ENCODE data around the gene NACC2.
"Not testable (repeated sequence)": the region's sequence is repeated elsewhere in the genome, so short reads cannot be mapped to it uniquely, and the experiment has no call there.

Gene NACC2

DNA sequence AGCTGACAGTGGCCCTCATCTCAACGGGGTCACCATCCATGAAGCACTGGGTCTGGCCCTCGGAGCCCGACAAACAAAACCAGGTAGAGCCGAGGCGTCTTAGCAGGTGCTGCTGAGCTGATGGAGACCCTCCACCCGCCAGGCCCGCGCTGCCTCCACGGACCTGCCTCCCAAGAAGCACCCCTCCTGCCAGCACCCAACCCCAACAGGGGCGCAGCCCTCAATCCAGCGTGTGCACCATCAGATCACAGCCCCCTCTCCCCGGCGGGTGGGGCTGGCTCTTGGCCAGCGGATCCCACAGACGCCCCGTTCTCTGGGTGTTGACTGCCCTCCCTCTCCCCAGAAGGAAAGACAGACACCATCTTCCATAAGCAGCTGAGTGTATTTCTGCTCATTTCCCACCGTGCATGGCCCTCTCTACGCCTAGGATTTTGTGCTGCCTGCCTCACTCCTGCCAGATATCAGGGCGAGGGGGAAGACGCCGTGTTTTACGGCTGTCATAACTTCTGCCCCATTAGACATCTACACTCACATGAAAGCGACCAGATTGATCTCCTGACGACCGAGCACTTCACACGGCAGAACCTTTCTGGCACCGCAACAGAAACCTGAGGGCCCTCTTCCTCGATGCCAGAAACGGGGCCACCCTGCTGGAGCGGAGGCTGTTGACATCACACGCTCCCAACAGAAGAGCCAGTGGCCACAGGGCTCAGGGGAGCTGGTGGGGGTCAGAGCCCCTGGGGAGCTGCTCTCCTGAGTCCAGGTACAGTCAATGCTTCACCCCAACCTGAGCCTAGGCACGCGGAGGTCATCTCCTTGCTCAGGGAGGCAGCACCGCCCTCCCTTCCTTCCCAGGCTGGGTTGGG lies 12.4 kb downstream of the NACC2 start:
- H3K27ac ChIP-seq = no peak overlapping the region
- no peak for DNase-seq (ENCODE audit: low read depth, low spot score)

- H3K27ac ChIP-seq = no peak overlapping the region
- DNase-seq (ENCODE audit: low read depth, low spot score) = no peak
These were observed 13.1 kb downstream of the NACC2 start for GRCh38 chr9:136081826-136082495.

- no peak overlapping the region for H3K27ac ChIP-seq
- no peak for DNase-seq (ENCODE audit: low read depth, low spot score)
These were observed 13.8 kb downstream of the NACC2 start for GRCh38 chr9:136081113-136081825.

DNA sequence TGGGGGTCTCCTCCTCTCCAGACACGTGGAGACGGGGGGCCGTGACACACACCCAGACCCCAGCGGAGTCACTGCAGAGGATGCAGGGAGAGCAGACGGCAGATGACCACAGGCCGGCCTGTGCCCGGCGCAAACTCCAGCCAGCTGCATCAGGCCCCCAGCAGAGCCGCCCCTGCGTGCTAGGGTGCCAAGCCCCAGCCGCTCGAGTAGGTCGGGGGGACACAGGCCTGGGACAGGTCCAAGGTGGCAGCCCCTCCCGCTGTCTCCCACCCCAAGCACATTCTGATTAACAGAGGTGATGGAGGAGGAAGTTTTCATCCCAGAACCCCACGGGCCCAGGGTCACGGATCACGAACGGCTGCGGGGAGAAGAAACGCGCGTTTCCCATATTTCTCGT lies 14.4 kb downstream of the NACC2 start:
- H3K27ac ChIP-seq = no peak overlapping the region
- no peak for DNase-seq (ENCODE audit: low read depth, low spot score)

DNA sequence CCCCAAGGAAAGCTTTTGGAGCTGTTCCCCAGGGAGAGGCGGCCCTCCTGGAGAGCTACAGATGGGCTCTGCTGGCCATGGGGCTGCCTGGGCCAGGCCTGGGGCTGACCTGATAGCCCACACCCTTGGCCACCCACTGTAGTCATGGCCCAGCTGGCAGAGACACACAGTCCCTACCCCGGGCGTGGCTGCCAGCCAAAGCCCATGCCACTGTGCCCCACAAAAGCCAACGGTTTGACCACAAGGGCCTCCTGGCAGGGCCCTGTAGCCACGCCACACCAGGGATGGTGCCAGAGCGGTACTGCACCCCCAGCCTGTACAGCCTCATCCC lies 15.2 kb downstream of the NACC2 start:
- H3K27ac ChIP-seq = no peak overlapping the region
- DNase-seq (ENCODE audit: low read depth, low spot score) = no peak

DNA sequence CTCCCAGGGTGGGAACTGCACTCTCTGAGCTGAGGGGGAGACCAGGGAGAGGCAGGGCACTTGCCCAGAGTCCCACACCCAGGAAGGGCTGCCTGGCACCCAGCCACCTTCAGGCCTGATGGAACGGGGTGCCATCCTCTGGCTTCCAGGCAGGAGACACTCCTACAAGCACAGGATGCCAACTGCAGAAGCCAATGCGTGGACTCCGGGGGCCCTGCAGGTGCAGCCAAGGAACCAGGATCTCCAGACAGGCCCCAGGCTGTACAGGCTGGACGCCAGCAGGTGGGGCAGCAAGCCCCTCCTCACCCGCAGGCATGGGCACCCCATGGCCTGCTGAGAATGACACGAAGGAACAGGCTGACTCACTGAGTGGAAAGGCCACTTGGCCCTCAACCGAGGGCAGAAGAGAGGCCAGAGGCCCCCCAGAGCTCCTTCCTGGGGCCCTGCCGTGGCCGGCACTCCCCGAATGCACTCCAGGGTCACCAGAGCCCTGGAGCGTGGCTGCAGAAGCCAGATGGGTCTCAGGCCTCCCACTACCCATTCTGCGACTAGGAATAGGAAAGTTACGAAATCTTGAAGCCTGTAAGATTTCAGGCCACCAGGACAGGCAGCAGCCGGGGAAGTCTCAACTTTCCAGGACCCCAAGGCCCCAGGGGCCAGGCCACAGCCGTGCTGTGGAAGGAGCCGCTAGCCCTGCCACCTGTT lies 15.7 kb downstream of the NACC2 start:
- H3K27ac ChIP-seq = no peak overlapping the region
- no peak for DNase-seq (ENCODE audit: low read depth, low spot score)

DNA sequence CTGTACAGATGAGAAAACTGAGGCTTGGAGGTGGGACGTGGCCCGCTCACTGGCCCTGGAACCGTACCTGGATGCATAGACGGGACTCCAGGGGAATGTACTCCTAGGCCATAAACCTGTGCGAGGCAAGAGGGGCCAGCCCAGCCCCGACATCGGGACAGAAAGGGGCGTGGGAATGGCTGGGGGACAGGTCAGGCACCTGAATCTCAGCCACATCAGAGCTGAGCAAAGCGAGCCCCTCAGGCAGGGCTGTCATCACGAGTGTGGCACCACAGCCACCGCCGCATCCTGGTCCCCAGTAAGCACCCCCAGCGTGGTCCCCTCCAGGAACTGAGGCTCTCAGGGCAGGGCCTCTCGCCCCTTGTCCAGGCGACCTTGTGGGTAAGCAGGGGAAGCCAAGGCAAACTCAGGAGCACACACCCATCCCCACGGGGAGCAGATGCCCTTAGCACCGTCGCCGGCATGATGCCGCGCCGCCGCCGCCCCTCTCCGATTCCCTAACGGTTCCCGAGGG lies 16.5 kb downstream of the NACC2 start:
- no peak overlapping the region for H3K27ac ChIP-seq
- no peak for DNase-seq (ENCODE audit: low read depth, low spot score)

DNA sequence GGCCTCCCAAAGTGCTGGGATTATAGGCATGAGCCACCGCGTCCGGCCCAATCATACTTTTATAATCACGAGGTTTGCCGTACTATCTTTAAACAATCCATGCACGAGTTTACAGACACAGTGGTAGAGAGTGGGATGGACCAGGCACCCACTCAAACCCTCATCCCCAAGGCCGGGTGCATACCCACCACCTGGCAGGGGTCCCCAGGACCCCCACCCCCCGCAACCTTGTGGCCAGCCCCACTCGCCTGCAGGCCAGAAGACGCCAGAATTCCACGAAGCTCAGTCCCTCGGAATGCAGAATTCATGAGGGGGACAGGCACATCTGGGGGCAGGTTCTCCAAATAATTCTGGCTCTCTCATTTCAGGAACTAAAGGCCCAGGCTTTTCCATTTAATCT lies 17.1 kb downstream of the NACC2 start:
- no peak overlapping the region for H3K27ac ChIP-seq
- DNase-seq (ENCODE audit: low read depth, low spot score) = no peak

DNA sequence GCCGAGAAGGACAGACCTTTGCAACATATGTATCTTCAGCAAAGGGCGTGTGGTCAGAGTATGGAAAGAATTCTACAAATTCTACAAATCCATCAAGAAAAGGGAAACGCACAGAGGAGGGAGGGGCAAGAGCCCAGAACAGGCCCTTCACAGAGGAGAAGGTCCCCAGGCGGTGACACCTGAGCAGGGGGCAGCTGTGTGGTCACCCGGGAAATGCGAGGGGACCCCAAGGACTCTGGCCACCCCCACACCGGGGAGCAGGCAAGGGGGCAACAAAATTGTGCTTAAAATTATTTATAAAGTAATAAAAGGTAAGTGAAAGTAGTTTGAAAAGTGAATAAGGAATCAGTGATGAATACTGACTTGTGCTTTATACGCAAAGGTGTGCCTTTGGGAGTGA lies 17.6 kb downstream of the NACC2 start:
- H3K27ac ChIP-seq = no peak overlapping the region
- DNase-seq (ENCODE audit: low read depth, low spot score) = no peak

DNA sequence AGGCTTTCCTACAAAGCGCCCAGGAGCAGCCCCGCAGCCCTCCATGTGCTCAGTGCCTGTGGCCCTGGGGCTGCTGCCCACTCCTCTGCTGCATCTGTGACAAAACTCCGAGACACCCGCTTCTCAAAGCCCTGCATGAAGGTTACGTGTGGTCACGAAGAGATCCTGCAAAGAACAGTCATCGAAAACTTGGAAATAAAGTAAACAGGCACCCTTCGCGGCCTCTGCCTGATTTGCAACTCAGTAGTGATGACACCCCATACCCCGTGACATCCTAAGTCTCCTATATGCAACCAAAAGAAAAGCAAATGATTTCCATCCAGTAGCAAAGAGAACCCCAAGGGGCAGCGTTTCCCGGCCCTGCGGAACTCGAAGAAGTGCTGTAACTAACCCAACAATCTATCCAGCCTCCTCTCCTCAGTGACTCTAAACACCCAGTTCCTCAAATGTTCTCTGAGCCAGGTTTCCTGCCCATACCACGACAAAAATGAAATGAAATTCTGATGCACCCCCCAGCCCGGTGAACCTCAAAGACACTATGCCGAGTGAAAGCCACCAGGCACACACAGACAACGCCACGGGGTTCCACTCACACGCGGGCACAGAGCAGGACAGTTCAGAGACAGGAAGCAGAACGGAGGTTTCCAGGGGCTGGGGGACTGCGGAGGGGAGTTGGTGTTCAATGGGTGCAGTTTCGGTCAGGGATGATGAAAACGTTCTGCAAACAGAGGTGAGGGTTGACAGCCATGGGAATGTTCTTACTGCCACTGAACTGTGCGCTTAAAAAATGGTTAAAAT lies 19.0 kb downstream of the NACC2 start:
- H3K27ac ChIP-seq = no peak overlapping the region
- DNase-seq (ENCODE audit: low read depth, low spot score) = no peak

- H3K27ac ChIP-seq = no peak overlapping the region
- DNase-seq (ENCODE audit: low read depth, low spot score) = no peak
These were observed 19.8 kb downstream of the NACC2 start for GRCh38 chr9:136075134-136075841.

GRCh38 chr9:136074706-136075105 lies 20.4 kb downstream of the NACC2 start:
- no peak for DNase-seq (ENCODE audit: low read depth, low spot score)
- no peak overlapping the region for H3K27ac ChIP-seq

DNA sequence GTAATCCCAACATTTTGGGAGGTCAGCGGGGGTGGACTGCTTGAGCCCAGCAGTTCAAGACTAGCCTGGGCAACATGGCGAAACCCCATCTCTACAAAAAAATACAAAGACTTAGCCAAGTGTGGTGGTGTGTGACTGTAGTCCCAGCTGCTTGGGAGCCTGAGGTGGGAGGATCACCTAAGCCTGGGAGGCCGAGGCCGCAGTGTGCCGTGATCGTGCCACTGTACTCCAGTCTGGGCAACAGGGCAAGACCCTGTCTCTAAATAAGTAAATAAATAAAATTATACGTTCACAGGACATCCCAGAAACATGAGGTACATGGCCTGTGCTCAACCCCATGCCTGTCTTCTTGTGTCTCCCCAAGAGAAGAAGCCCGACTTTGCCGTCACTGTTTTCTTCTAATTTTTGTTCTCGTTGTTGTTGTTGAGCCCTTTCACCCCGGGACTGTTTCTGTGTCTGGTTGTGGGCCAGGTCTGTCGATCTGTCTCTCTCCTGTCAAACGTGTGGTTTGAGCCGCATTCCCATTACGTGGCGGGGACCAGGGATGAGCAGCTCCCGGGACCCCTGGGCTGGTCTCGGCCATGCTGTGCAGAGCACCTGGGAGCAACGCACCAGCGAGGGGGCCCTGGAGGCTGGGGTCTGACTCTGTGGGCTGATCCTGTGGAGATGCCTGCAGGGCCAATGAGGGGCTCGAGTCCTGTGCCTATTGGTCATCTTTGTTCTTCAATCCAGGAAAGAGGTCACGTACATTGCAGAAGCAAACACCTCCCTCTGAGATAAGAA lies 32.2 kb downstream of the NACC2 start:
- no peak overlapping the region for H3K27ac ChIP-seq
- DNase-seq (ENCODE audit: low read depth, low spot score) = no peak

DNA sequence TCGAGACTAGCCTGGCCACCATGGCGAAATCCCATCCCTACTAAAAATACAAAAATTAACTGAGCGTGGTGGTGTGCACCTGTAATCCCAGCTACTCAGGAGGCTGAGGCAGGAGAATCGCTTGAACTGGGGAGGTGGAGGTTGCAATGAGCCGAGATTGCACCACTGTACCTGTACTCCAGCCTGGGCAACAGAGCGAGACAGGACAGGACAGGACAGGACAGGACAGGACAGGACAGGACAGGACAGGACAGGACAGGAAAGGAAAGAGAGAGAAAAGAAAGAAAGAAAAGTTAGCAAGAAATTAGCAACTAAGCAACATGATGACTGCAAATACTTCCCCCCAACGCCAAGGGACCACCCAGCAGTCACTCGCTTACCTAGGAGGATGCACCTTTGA lies 33.2 kb downstream of the NACC2 start:
- not testable (repeated sequence) for DNase-seq (ENCODE audit: low read depth, low spot score); H3K27ac ChIP-seq

DNA sequence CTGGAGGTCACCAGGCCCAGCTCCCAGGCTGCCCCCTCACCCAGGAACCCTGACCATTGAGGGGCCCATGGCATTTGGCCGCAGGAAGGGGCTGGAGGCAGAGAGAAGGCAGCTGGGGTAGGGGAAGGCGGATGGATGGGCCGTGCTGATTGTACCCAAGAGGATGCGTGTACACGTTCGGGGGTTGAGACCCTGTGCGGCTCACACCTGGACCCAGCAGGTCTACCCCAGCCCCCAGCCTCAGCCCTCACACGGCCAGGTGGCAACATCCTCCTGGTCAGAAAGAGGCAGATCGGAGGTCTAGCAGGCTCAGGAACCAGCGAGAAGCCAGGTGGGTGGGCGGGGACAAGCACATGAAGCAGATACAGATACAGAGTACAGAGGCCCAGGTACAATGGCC lies 33.7 kb downstream of the NACC2 start:
- DNase-seq (ENCODE audit: low read depth, low spot score) = no peak
- H3K27ac ChIP-seq = no peak overlapping the region

GRCh38 chr9:136060671-136061371 lies 34.3 kb downstream of the NACC2 start:
- H3K27ac ChIP-seq = no peak overlapping the region
- no peak for DNase-seq (ENCODE audit: low read depth, low spot score)

GRCh38 chr9:136059851-136060670 lies 35.0 kb downstream of the NACC2 start:
- H3K27ac ChIP-seq = no peak overlapping the region
- DNase-seq (ENCODE audit: low read depth, low spot score) = no peak

All from epithelial cell of prostate (primary cell).